HG03558 (cell line): ENCODE data around the gene SMAD3.

ENCODE experiments used
- ATAC-seq: cut with Tn5 transposase; IDR thresholded peaks from one replicate; pipeline ENCODE4 v1.9.1; 2021; ENCODE audit warnings: moderate number of reproducible peaks; ENCODE audit not compliant: unreplicated experiment; ENCODE audit errors: extremely low read depth

SMAD3 gene

GRCh38 chr15:67175643-67176071 lies 110.3 kb downstream of the SMAD3 start:
- no peak for ATAC-seq

GRCh38 chr15:67176195-67176971 lies 111.0 kb downstream of the SMAD3 start:
- no peak for ATAC-seq

- no peak for ATAC-seq
Measured at GRCh38 chr15:67177752-67178151, 112.3 kb downstream of the SMAD3 start.

- no peak for ATAC-seq
Measured at GRCh38 chr15:67178569-67179210, 113.3 kb downstream of the SMAD3 start.

- no peak for ATAC-seq
Measured at GRCh38 chr15:67179411-67179995, 114.1 kb downstream of the SMAD3 start.

GRCh38 chr15:67180035-67180434 lies 114.6 kb downstream of the SMAD3 start:
- ATAC-seq, result no peak

- no peak for ATAC-seq
Measured at GRCh38 chr15:67180514-67181191, 115.3 kb downstream of the SMAD3 start.

- ATAC-seq, result no peak
Measured at GRCh38 chr15:67181221-67181639, 115.8 kb downstream of the SMAD3 start.

GRCh38 chr15:67183443-67184169 lies 118.2 kb downstream of the SMAD3 start:
- no peak for ATAC-seq

- no peak for ATAC-seq
Measured at GRCh38 chr15:67184208-67184925, 119.0 kb downstream of the SMAD3 start.

GRCh38 chr15:67185051-67185450 lies 119.6 kb downstream of the SMAD3 start:
- ATAC-seq, result no peak

GRCh38 chr15:67185621-67186225 lies 120.3 kb downstream of the SMAD3 start:
- no peak for ATAC-seq

- ATAC-seq, result no peak
Measured at GRCh38 chr15:67186226-67186649, 120.8 kb downstream of the SMAD3 start.

GRCh38 chr15:67186688-67187087 lies 121.3 kb downstream of the SMAD3 start:
- ATAC-seq, result no peak

- no peak for ATAC-seq
Measured at GRCh38 chr15:67187351-67187854, 122.0 kb downstream of the SMAD3 start.

GRCh38 chr15:67188551-67189218 lies 123.3 kb downstream of the SMAD3 start:
- no peak for ATAC-seq

GRCh38 chr15:67189326-67190051 lies 124.1 kb downstream of the SMAD3 start:
- ATAC-seq, result no peak

- ATAC-seq, result no peak
Measured at GRCh38 chr15:67190326-67190725, 124.9 kb downstream of the SMAD3 start.
